ENCODE measurements around the gene PYGM. TPM values are rescaled to one million over a fixed set of nuclear protein-coding genes. Genes with fewer than 3 reads are reported as not detected.

PYGM gene
- total and polyA plus RNA-seq, 2 of the 13 experiments (the other 11 are each of a cell fraction or from before 2014, with no cell fraction given) = 0.11 to 0.12 TPM

DNA sequence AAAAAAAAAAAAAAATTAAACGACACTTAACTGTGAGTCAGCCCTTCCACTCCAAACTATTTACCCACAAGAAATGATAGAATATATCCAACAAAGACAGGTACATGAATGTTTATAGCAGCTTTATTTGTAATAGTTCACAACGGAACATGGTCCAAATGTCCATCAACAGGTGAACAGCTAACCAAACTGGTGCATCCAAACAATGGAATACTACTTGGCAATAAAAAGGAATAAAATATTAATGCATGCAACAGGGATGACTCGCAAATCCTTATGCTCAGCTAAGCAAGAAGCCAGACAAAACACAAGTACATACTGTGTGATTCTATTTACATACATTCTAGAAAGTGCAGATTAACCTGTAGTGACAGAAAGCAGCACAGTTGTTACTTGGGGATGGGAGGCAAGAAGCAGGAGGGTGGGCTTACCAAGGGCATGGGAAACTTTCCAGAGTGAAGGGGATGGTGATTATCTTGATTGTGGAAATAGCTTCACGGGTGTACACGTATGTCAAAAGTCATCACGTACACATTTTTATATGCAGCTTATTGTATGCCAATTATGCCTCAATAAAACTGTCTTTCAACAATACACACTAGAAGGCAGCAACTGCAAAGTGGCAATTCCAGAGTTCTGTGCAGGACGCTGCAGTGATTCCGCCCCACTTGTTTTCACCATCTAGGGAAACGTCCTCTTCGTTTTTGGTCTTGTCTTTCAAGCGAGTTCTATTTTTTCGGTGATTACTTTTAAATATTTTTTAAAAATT lies 25.2 kb upstream of the PYGM start (continued):
- TF ChIP-seq ZNF142 (CRISPR knock-in tag; IDR thresholded peaks at IDR 0.05) (no peak), TFDP2 (CRISPR knock-in tag; IDR thresholded peaks at IDR 0.05) (no peak), SOX6 (IDR thresholded peaks at IDR 0.05) (no peak), SOX6 (CRISPR knock-in tag; IDR thresholded peaks at IDR 0.05) (no peak)

Data from HepG2 (cell line).